Prostate gland (tissue), 2 donors: ENCODE measurements around the gene RBM47. TPM values are rescaled to one million over a fixed set of nuclear protein-coding genes. Genes with fewer than 3 reads are reported as not detected.

Experiments
- DNase-seq: peaks from one replicate; pipeline ENCODE4 v3.0.0-alpha.2; 2019; ENCODE audit warnings: low spot score
- H3K27ac ChIP-seq, 2 donors: fragments of 200-600 bp; sonication (generic); 2 replicates each; pipeline ENCODE4 v1.5.1; 2017 to 2019
- H3K27me3 ChIP-seq: fragments of 200-600 bp; sonication (generic); replicated peaks from 2 replicates; pipeline ENCODE4 v1.5.1; 2019; ENCODE audit not compliant: insufficient read depth
- H3K36me3 ChIP-seq, 2 donors: fragments of 200-600 bp; sonication (generic); 1 replicate in 1 of 2; 2 replicates in 1 of 2; pipeline versions ENCODE4 v1.5.1 to v1.8.1; 2017 to 2019
- H3K4me1 ChIP-seq: fragments of 200-600 bp; sonication (generic); replicated peaks from 2 replicates; pipeline ENCODE4 v1.5.1; 2019
- H3K4me3 ChIP-seq, 2 donors: fragments of 200-600 bp; sonication (generic); 2 replicates each; pipeline ENCODE4 v1.5.1; 2017 to 2019
- H3K9me3 ChIP-seq: fragments of 200-600 bp; sonication (generic); 2 replicates; pipeline ENCODE4 v1.5.1; 2017
- CTCF ChIP-seq, 4 experiments: fragments of 200-600 bp in 2 of 4; fragments of 450-650 bp in 2 of 4; sonication (generic) in 2 of 4; IDR thresholded peaks; 1 replicate in 3 of 4; 2 replicates in 1 of 4; pipeline ENCODE4 v1.5.1; 2016 to 2019; ENCODE audit warnings: antibody characterized with exemption in 4 of 4, mild to moderate bottlenecking in 2 of 4, moderate library complexity in 2 of 4
- POLR2A ChIP-seq: fragments of 450-650 bp; IDR thresholded peaks from one replicate; pipeline ENCODE4 v1.6.1; 2016; ENCODE audit warnings: antibody characterized with exemption, mild to moderate bottlenecking
- POLR2AphosphoS5 ChIP-seq: sonication (generic); formaldehyde crosslinking; IDR thresholded peaks from one replicate; pipeline ENCODE4 v1.6.1; 2017; ENCODE audit warnings: antibody characterized with exemption
- WGBS: methylation state at CpG from one replicate; pipeline ENCODE4 v1.1.5; 2018; 5-methylcytosine and 5-hydroxymethylcytosine counted together
- intact Hi-C: fragments of 100-400 bp; cut with DNase I; formaldehyde crosslinking; loops from one replicate; pipeline ENCODE4 v1.14.2; 2022
- total RNA-seq, 2 donors: library from RNA; depleted of rRNA; stranded (reverse); fragments of >200 nt; gene quantifications; one replicate each; pipeline ENCODE4 v1.1.0, GENCODE V29; 2016

Gene RBM47
- total RNA-seq, 2 donors from 2014 or later, result 241 to 302 TPM

- Histone ChIP-seq H3K36me3 (no peaks in the 10 kb centered on the region), H3K4me1 (peaks cover 3% of the 10 kb centered on the region), H3K4me3 (no peak overlapping the region), H3K27me3 (no peaks in the 10 kb centered on the region), H3K27ac (no peak overlapping the region), H3K9me3 (no peaks in the 10 kb centered on the region)
- 90% methylated on average over 10 of the region's 10 CpGs for WGBS
- DNase-seq, result no peak
- intact Hi-C loops, result no loop called here
- no peak for TF ChIP-seq POLR2AphosphoS5
- no peak for TF ChIP-seq POLR2A
- TF ChIP-seq CTCF (IDR thresholded peaks at IDR 0.05), result no peak
These were observed 139.2 kb downstream of the RBM47 start for GRCh38 chr4:40490481-40490880.

- intact Hi-C loops, result no loop called here
- no peaks in the 10 kb centered on the region for H3K9me3 ChIP-seq
- H3K27me3 ChIP-seq, result no peaks in the 10 kb centered on the region
- DNase-seq, result no peak
- H3K4me1 ChIP-seq, result peaks cover 3% of the 10 kb centered on the region
- TF ChIP-seq POLR2AphosphoS5 (no peak), CTCF (IDR thresholded peaks at IDR 0.05) (no peak), POLR2A (no peak)
- no peak overlapping the region for H3K27ac ChIP-seq
- no peak overlapping the region for H3K4me3 ChIP-seq
- H3K36me3 ChIP-seq, result no peaks in the 10 kb centered on the region
These were observed 139.7 kb downstream of the RBM47 start for GRCh38 chr4:40489961-40490360.

- TF ChIP-seq CTCF (IDR thresholded peaks at IDR 0.05) (no peak), POLR2AphosphoS5 (no peak), POLR2A (no peak)
- 95% methylated on average over 1 of the region's 1 CpG for WGBS
- Histone ChIP-seq H3K4me3 (no peak overlapping the region), H3K9me3 (no peaks in the 10 kb centered on the region), H3K4me1 (no peaks in the 10 kb centered on the region), H3K27me3 (no peaks in the 10 kb centered on the region), H3K27ac (no peak overlapping the region), H3K36me3 (no peaks in the 10 kb centered on the region)
- intact Hi-C loops, result no loop called here
- DNase-seq, result no peak
These were observed 143.1 kb downstream of the RBM47 start for GRCh38 chr4:40486534-40486933.

GRCh38 chr4:40484346-40485090 is 145.1 kb downstream of the RBM47 start:
- Histone ChIP-seq H3K4me3 (no peak overlapping the region), H3K4me1 (no peaks in the 10 kb centered on the region), H3K27me3 (no peaks in the 10 kb centered on the region), H3K27ac (peak overlapping the region in 1 of 2 donors; percentile 15), H3K36me3 (no peaks in the 10 kb centered on the region), H3K9me3 (no peaks in the 10 kb centered on the region)
- DNase-seq, result no peak
- WGBS, result 86% methylated on average over 1 of the region's 1 CpG
- intact Hi-C loops, result no loop called here
- no peak for TF ChIP-seq POLR2A
- TF ChIP-seq CTCF (IDR thresholded peaks at IDR 0.05), result no peak
- TF ChIP-seq POLR2AphosphoS5, result no peak

GRCh38 chr4:40482985-40483647 is 146.5 kb downstream of the RBM47 start:
- intact Hi-C loops, result no loop called here
- no peak overlapping the region for H3K4me3 ChIP-seq
- no peaks in the 10 kb centered on the region for H3K27me3 ChIP-seq
- no peaks in the 10 kb centered on the region for H3K9me3 ChIP-seq
- WGBS, result 87% methylated on average over 21 of the region's 21 CpGs
- no peak for DNase-seq
- H3K4me1 ChIP-seq, result no peaks in the 10 kb centered on the region
- TF ChIP-seq POLR2A (no peak), POLR2AphosphoS5 (no peak), CTCF (IDR thresholded peaks at IDR 0.05) (no peak)
- no peaks in the 10 kb centered on the region for H3K36me3 ChIP-seq
- no peak overlapping the region for H3K27ac ChIP-seq
